GM19351 (cell line): ENCODE data around the gene CBR3.

Experiments used
- ATAC-seq: cut with Tn5 transposase; IDR thresholded peaks from one replicate; pipeline ENCODE4 v1.9.1; 2021; ENCODE audit warnings: mild to moderate bottlenecking, moderate library complexity; ENCODE audit not compliant: unreplicated experiment

Gene CBR3

GRCh38 chr21:36149788-36150711 lies 15.2 kb downstream of the CBR3 start:
- no peak for ATAC-seq

GRCh38 chr21:36155603-36156338 lies 20.9 kb downstream of the CBR3 start:
- peak; percentile 1 for ATAC-seq

GRCh38 chr21:36156339-36156814 lies 21.5 kb downstream of the CBR3 start:
- ATAC-seq, result peak; percentile 78

GRCh38 chr21:36156815-36157670 lies 22.2 kb downstream of the CBR3 start, which contains the start of gene DOP1B:
DOP1B (plus strand) TSS chr21:36156824; CDS start chr21:36164734, 7,910 bp downstream.
- ATAC-seq, result peak; percentile 24

GRCh38 chr21:36159356-36159921 lies 24.6 kb downstream of the CBR3 start:
- ATAC-seq, result no peak

- ATAC-seq, result no peak
Observed at GRCh38 chr21:36160850-36161178, 25.9 kb downstream of the CBR3 start.

GRCh38 chr21:36162631-36163030 lies 27.8 kb downstream of the CBR3 start:
- ATAC-seq, result no peak

- no peak for ATAC-seq
Observed at GRCh38 chr21:36163750-36164741, 29.2 kb downstream of the CBR3 start.

GRCh38 chr21:36165356-36165755 lies 30.5 kb downstream of the CBR3 start:
- no peak for ATAC-seq

GRCh38 chr21:36166705-36167104 lies 31.8 kb downstream of the CBR3 start:
- ATAC-seq, result no peak

GRCh38 chr21:36167541-36167940 lies 32.7 kb downstream of the CBR3 start:
- ATAC-seq, result no peak

- no peak for ATAC-seq
Observed at GRCh38 chr21:36169470-36170128, 34.7 kb downstream of the CBR3 start.

- no peak for ATAC-seq
Observed at GRCh38 chr21:36170823-36171222, 35.9 kb downstream of the CBR3 start.

GRCh38 chr21:36171336-36171735 lies 36.5 kb downstream of the CBR3 start:
- ATAC-seq, result no peak

- no peak for ATAC-seq
Observed at GRCh38 chr21:36171741-36172331, 37.0 kb downstream of the CBR3 start.

- no peak for ATAC-seq
Observed at GRCh38 chr21:36174780-36175179, 39.9 kb downstream of the CBR3 start.

- ATAC-seq, result no peak
Observed at GRCh38 chr21:36175771-36176565, 41.1 kb downstream of the CBR3 start.

- no peak for ATAC-seq
Observed at GRCh38 chr21:36178349-36178748, 43.5 kb downstream of the CBR3 start.
